BE2C (cell line): ENCODE data around the gene ABHD10.

ENCODE experiments used
- DNase-seq: peaks from one replicate; pipeline ENCODE4 v3.0.0-alpha.2; 2020
- H3K27me3 ChIP-seq: fragments of 250-450 bp; sonication (Bioruptor Pico); 2 replicates; pipeline ENCODE4 v1.5.1; 2020; ENCODE audit warnings: mild to moderate bottlenecking
- H3K36me3 ChIP-seq: fragments of 250-450 bp; sonication (Bioruptor Pico); 2 replicates; pipeline ENCODE4 v1.5.1; 2020; ENCODE audit warnings: mild to moderate bottlenecking
- H3K4me1 ChIP-seq: fragments of 250-450 bp; sonication (Bioruptor Pico); 2 replicates; pipeline ENCODE4 v1.5.1; 2020
- H3K4me3 ChIP-seq: 2 replicates; pipeline ENCODE4 v1.5.1; 2011; ENCODE audit warnings: low read depth, low read length
- H3K9me3 ChIP-seq: fragments of 250-450 bp; sonication (Bioruptor Pico); 2 replicates; pipeline ENCODE4 v1.5.1; 2020
- TF ChIP-seq, protein P1 (sequence below): IDR thresholded peaks from 2 replicates; pipeline ENCODE4 v1.5.1; 2012; ENCODE audit warnings: mild to moderate bottlenecking, low read depth, low read length

ABHD10 gene

DNA sequence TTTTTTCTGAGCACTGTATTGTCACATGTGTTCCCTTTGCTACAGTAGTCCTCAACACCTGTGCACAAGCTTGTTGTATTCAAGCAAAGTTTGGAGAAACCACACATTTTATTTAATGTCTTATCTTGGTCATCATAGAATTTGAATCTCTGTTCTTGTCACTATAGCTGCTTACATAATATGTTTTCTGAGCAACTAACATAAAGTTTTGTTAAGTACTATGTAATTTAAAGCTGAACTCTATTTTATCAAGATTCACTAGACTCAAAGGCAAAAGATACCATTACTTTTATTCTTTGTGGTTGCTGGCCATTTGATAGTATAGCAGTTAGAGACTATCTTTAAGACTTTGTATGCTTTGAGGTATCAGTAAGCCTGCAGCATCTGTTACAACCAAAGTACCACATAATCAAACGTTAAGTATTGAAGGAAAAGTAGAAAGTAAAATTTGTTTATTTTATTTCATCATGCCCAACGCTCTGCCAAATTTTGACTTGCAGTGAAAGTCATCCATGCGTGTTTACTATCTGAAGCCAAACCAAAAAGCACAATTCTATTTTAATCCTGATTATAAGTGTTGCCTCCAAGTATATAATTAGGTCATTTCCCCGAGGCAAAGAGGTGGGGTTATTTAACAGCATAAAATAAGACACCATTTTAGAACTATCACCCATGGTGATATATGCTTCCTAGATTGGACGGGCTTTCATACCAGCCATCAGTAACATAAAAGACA is 10.3 kb upstream of the ABHD10 start:
- TF ChIP-seq, protein P1, sequence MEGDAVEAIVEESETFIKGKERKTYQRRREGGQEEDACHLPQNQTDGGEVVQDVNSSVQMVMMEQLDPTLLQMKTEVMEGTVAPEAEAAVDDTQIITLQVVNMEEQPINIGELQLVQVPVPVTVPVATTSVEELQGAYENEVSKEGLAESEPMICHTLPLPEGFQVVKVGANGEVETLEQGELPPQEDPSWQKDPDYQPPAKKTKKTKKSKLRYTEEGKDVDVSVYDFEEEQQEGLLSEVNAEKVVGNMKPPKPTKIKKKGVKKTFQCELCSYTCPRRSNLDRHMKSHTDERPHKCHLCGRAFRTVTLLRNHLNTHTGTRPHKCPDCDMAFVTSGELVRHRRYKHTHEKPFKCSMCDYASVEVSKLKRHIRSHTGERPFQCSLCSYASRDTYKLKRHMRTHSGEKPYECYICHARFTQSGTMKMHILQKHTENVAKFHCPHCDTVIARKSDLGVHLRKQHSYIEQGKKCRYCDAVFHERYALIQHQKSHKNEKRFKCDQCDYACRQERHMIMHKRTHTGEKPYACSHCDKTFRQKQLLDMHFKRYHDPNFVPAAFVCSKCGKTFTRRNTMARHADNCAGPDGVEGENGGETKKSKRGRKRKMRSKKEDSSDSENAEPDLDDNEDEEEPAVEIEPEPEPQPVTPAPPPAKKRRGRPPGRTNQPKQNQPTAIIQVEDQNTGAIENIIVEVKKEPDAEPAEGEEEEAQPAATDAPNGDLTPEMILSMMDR = no peak
- no peak overlapping the region for H3K4me3 ChIP-seq
- DNase-seq = no peak
- H3K4me1 ChIP-seq = no peaks in the 10 kb centered on the region; the same call in 1 of the 2 replicates
- H3K36me3 ChIP-seq = no peaks in the 10 kb centered on the region
- H3K9me3 ChIP-seq = no peaks in the 10 kb centered on the region
- H3K27me3 ChIP-seq = peaks cover 18% of the 10 kb centered on the region

DNA sequence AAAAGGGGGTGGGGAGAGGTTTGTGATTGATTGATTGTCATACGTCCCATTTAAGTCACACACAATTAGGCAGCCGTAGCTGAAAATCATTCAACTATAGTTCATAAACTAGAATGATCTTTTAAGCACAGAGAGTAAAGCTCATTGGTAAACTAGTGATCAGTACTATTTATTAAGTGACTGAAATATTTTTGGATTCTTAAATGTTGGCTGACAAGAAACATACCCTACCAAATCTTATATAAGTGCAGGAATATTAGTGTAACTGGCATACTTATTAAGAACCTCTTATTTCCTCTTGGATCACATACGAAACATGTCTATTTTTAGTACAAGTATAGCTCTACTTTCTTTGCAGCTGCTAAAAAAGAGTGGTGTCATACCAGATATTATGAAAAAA is 8.4 kb upstream of the ABHD10 start:
- H3K4me1 ChIP-seq = no peaks in the 10 kb centered on the region; the same call in 1 of the 2 replicates
- peaks cover 18% of the 10 kb centered on the region for H3K27me3 ChIP-seq
- H3K36me3 ChIP-seq = no peaks in the 10 kb centered on the region
- TF ChIP-seq, protein P1 = no peak
- H3K4me3 ChIP-seq = no peak overlapping the region
- no peak for DNase-seq
- no peaks in the 10 kb centered on the region for H3K9me3 ChIP-seq

DNA sequence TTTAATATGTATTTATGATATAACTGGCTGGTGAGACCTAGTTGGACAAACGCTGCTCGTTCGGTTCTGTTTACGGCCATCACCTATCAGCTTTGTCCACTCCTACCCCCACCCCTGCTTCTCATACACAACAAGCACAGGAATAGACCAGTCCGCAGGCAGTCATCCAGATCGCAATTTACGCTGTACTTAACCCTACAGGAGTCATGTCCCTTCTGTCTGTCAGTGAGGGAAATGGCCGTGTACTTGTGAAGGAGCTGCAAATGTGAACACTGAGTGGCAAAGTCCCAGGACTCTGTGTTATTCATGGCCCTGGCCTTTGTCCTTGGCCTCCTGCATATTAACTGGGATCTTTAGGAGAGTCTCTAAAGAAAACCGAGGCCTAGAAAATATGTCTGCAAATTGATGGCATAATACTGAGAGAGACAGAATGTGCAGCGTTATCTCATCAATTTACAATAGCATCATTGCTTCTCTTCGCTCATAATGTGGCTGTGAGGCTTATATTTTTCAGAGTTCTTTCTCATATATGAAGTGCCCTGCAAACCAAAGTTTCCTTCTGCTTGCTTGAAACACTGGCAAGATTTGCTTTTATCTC is 7.2 kb upstream of the ABHD10 start:
- H3K27me3 ChIP-seq = peaks cover 18% of the 10 kb centered on the region
- no peak for DNase-seq
- H3K9me3 ChIP-seq = no peaks in the 10 kb centered on the region
- H3K4me3 ChIP-seq = no peak overlapping the region
- no peaks in the 10 kb centered on the region; the same call in 1 of the 2 replicates for H3K4me1 ChIP-seq
- TF ChIP-seq, protein P1 = no peak
- no peaks in the 10 kb centered on the region for H3K36me3 ChIP-seq

DNA sequence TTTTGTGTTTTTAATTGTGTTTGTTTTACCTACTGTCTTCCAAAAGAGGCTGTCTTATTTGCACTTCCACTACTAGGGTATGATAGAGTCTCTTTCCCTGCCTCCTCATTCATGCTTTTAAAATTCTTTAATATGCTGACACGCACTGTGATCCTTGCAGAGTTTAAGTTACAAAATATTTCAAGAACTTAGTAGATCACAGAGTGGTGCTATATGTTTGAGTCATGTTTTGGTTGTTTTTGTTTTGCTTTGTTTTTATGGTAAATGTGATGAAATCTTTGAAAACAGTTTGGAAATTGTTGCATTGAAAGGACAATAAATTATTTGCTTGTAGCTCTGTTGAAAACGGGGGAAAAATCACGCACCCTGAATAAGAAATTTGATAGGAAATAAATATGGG is 5.9 kb upstream of the ABHD10 start:
- Histone ChIP-seq H3K27me3 (peaks cover 18% of the 10 kb centered on the region), H3K36me3 (no peaks in the 10 kb centered on the region), H3K4me1 (no peaks in the 10 kb centered on the region), H3K9me3 (no peaks in the 10 kb centered on the region), H3K4me3 (no peak overlapping the region)
- TF ChIP-seq, protein P1 = no peak
- DNase-seq = no peak

DNA sequence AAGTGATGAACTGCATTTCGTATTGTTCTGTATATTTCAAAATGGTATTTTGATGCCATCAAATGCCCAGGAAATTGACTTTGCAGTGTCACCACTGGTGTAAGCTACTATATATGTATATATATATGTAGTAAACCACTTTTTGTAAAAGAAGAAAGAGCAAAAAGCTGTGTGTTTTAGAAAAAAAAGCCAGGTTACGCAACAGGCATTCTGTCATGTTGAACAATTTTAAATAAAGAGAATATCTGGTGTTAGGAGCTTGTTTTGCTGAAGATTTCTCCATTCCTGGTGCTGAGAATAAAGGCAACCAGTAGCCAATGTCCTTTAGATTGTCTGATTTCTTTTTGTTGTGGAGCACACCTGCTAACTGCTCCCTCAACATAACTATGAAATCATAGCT is 3.7 kb upstream of the ABHD10 start:
- no peaks in the 10 kb centered on the region; the same call in 1 of the 2 replicates for H3K27me3 ChIP-seq
- no peak overlapping the region for H3K4me3 ChIP-seq
- TF ChIP-seq, protein P1 = no peak
- no peaks in the 10 kb centered on the region for H3K4me1 ChIP-seq
- no peak for DNase-seq
- no peaks in the 10 kb centered on the region for H3K36me3 ChIP-seq
- no peaks in the 10 kb centered on the region for H3K9me3 ChIP-seq

DNA sequence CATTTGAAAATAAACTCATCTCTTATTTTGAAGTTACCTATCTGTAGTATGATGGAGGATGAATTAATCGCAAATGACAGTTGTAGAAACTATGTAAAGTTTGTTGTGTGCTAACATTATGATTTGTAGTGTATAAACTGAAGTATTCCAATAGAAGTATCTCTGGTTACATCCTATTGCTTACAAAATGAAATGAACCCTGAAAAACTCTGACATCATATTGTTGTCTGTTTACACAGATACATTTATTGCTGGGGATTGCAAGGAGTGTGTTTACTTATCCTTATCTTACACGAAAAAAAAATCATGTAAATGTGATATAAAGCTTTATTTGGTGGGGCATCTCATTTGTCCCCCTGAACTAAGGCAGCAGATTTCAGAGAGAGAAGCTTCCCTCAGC is 2.6 kb upstream of the ABHD10 start:
- H3K4me3 ChIP-seq = no peak overlapping the region
- H3K27me3 ChIP-seq = no peaks in the 10 kb centered on the region; the same call in 1 of the 2 replicates
- no peaks in the 10 kb centered on the region for H3K9me3 ChIP-seq
- H3K4me1 ChIP-seq = no peaks in the 10 kb centered on the region
- TF ChIP-seq, protein P1 = no peak
- no peak for DNase-seq
- no peaks in the 10 kb centered on the region for H3K36me3 ChIP-seq
